ENCODE measurements around the gene XK. TPM values are rescaled to one million over a fixed set of nuclear protein-coding genes. Genes with fewer than 3 reads are reported as not detected.

The XK gene
- total and polyA plus RNA-seq, 10 of the 15 experiments (the other 5 are each of a cell fraction or from before 2014, with no cell fraction given), result not detected

DNA sequence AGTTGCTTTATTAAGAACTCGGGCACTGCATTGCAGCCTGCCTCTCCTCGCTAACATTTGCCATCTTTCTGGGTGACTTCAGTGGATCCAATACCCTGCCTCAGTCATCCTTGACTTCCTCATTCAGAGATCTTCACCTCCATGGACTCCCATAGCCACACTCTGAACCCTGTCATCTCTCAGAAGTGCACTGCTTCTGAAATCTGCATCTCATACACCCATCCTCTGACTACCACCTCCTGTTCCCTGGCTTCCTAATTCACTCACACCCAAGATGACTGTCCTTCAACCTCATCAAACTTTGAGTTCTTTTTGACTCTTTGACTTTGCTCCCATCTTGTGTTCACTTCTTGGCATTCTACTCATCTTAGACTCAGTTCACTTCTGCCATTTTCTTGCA lies 68.9 kb downstream of the XK start:
- peak overlapping the region; percentile 87 for H3K27ac ChIP-seq (ENCODE audit: control insufficient read depth, insufficient read depth)
- no peaks in the 10 kb centered on the region for H4K20me1 ChIP-seq (ENCODE audit: control insufficient read depth, insufficient read depth)
- FAIRE-seq (no peak), ATAC-seq (peak; percentile 50), DNase-seq (ENCODE audit: low read depth, low spot score) (no peak)
- H3K4me3 ChIP-seq, result peak overlapping the region; percentile 10; the same call in 1 of the 2 replicates
- no TSS peak for BruUV-seq (replicated peaks)
- no peaks in the 10 kb centered on the region for H3K36me3 ChIP-seq (ENCODE audit: control insufficient read depth in 2 of 2, insufficient read depth in 2 of 2, low read length in 1 of 2)
- H3K4me2 ChIP-seq (ENCODE audit: control insufficient read depth, insufficient read depth), result peak overlapping the region; percentile 31
- H3K9ac ChIP-seq (ENCODE audit: control insufficient read depth, insufficient read depth, low read length), result peak overlapping the region; percentile 52
- H3K4me1 ChIP-seq (ENCODE audit: control insufficient read depth, insufficient read depth, low read length), result peaks cover 32% of the 10 kb centered on the region
- SMC1A ChIA-PET (ENCODE audit: uncharacterized antibody, unreplicated experiment), result interaction anchor here (1.7 to 4.6 kb wide), 7 partner anchors 9 to 69 kb away, joined by 5 to 72 read pairs (median 17); partner anchors contain the start of gene CYBB
- no peaks in the 10 kb centered on the region for H3K27me3 ChIP-seq (replicated peaks in 1 of 2; ENCODE audit: control insufficient read depth in 2 of 2, insufficient read depth in 2 of 2, low read length in 1 of 2)
- RAD21 ChIA-PET (ENCODE audit: unreplicated experiment), result interaction anchor here (1.0 to 3.3 kb wide), 7 partner anchors 8 to 70 kb away, joined by 3 to 22 read pairs (median 4); partner anchors contain the start of gene CYBB
- POLR2A ChIA-PET, result interaction anchor here (1.0 to 2.6 kb wide), 3 partner anchors 8 to 31 kb away, joined by 3 to 13 read pairs (median 7); no protein-coding TSS in a partner anchor
- in situ Hi-C loops (cut with MboI), result no loop called here
- no peaks in the 10 kb centered on the region for H3K9me3 ChIP-seq (replicated peaks; ENCODE audit: control insufficient read depth, insufficient read depth, low read length)
- intact Hi-C loops (cut with micrococcal nuclease; ENCODE audit: unreplicated experiment), result loop anchor here (2.0 kb wide), 2 partner anchors 32 to 60 kb away; no protein-coding TSS in a partner anchor
- WGBS (ENCODE audit: insufficient coverage, insufficient replicate concordance, low lambda C conversion rate, missing lambda C conversion rate), result 24% methylated on average over 2 of the region's 2 CpGs
- CTCF ChIA-PET, result interaction anchor here (0.8 to 6.1 kb wide), 8 partner anchors 9 to 70 kb away, joined by 3 to 43 read pairs (median 6); no protein-coding TSS in a partner anchor
- no peak for TF ChIP-seq SREBF2 (IDR thresholded peaks at IDR 0.05; ENCODE audit: low read length)
- no peaks in the 10 kb centered on the region for H3K79me2 ChIP-seq (ENCODE audit: control insufficient read depth, insufficient read depth, low read length)
- no peak overlapping the region; the same call in 1 of the 2 replicates for H2AFZ ChIP-seq (ENCODE audit: control insufficient read depth, low read depth, low read length)

DNA sequence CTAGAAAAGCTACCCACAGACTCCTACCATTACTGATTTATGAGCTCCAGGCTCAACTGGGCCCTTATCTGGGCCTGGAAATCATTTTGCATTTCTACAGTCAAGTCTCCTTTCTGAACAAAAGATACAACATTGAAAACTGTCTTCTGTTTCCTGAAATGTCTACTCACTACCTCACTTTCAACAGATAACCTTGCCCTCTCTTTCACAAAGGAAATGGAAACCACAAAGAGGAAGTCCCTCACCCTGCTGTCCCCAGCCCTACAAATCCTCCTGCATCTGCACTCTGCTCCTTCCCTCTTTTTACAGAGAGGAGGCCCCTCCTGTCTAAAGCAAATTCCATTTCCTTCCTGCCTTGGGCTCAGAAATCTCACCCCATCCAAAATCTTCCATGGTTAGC lies 69.4 kb downstream of the XK start:
- Histone ChIP-seq H3K4me2 (ENCODE audit: control insufficient read depth, insufficient read depth) (peak overlapping the region; percentile 31), H2AFZ (ENCODE audit: control insufficient read depth, low read depth, low read length) (no peak overlapping the region), H3K9me3 (replicated peaks; ENCODE audit: control insufficient read depth, insufficient read depth, low read length) (no peaks in the 10 kb centered on the region), H3K4me1 (ENCODE audit: control insufficient read depth, insufficient read depth, low read length) (peaks cover 32% of the 10 kb centered on the region), H3K27me3 (replicated peaks in 1 of 2; ENCODE audit: control insufficient read depth in 2 of 2, insufficient read depth in 2 of 2, low read length in 1 of 2) (no peaks in the 10 kb centered on the region), H3K27ac (ENCODE audit: control insufficient read depth, insufficient read depth) (peak overlapping the region; percentile 87), H3K36me3 (ENCODE audit: control insufficient read depth in 2 of 2, insufficient read depth in 2 of 2, low read length in 1 of 2) (no peaks in the 10 kb centered on the region), H3K4me3 (peak overlapping the region; percentile 10; the same call in 1 of the 2 replicates), H3K79me2 (ENCODE audit: control insufficient read depth, insufficient read depth, low read length) (no peaks in the 10 kb centered on the region), H3K9ac (ENCODE audit: control insufficient read depth, insufficient read depth, low read length) (peak overlapping the region; percentile 52), H4K20me1 (ENCODE audit: control insufficient read depth, insufficient read depth) (no peaks in the 10 kb centered on the region)
- intact Hi-C loops (cut with micrococcal nuclease; ENCODE audit: unreplicated experiment), result loop anchor here (2.0 kb wide), 2 partner anchors 32 to 60 kb away; no protein-coding TSS in a partner anchor
- in situ Hi-C loops (cut with MboI), result no loop called here
- POLR2A ChIA-PET, result interaction anchor here (0.6 to 2.6 kb wide), 3 partner anchors 8 to 1048 kb away, joined by 3 to 13 read pairs (median 3); no protein-coding TSS in a partner anchor
- FAIRE-seq (peak; percentile 52), ATAC-seq (peak; percentile 92), DNase-seq (ENCODE audit: low read depth, low spot score) (peak; percentile 67)
- no TSS peak for BruUV-seq (replicated peaks)
- SMC1A ChIA-PET (ENCODE audit: uncharacterized antibody, unreplicated experiment), result interaction anchor here (0.7 to 4.6 kb wide), 7 partner anchors 9 to 69 kb away, joined by 3 to 72 read pairs (median 17); partner anchors contain the start of gene CYBB
- RAD21 ChIA-PET (ENCODE audit: unreplicated experiment), result interaction anchor here (1.0 to 3.3 kb wide), 9 partner anchors 9 to 70 kb away, joined by 3 to 22 read pairs (median 4); partner anchors contain the start of gene CYBB
- CTCF ChIA-PET, result interaction anchor here (0.8 to 6.1 kb wide), 7 partner anchors 9 to 60 kb away, joined by 3 to 43 read pairs (median 6); no protein-coding TSS in a partner anchor
- TF ChIP-seq ZBED1 (IDR thresholded peaks at IDR 0.05; ENCODE audit: borderline replicate concordance), result no peak
- peak in 1 of 2 experiments; percentile 97; a peak in 2 of 4 replicates for TF ChIP-seq ETV6 (conservative IDR thresholded peaks at IDR 0.05 in 1 of 2, IDR thresholded peaks at IDR 0.05 in 1 of 2; ENCODE audit: borderline replicate concordance in 1 of 2, low read depth in 1 of 2)
- 0 out of 2 replicates have a peak, but pooled peaks have one; percentile 27 for TF ChIP-seq CREM (IDR thresholded peaks at IDR 0.05; ENCODE audit: low read depth)
- peak; percentile 82 for TF ChIP-seq IKZF1 (conservative IDR thresholded peaks at IDR 0.05)
- peak; percentile 69 for TF ChIP-seq ATF7 (IDR thresholded peaks at IDR 0.05; ENCODE audit: low read depth)
- no peak for TF ChIP-seq PAX5 (IDR thresholded peaks at IDR 0.05; ENCODE audit: borderline replicate concordance, low read depth, low read length)
- TF ChIP-seq POLR2AphosphoS5 (IDR thresholded peaks at IDR 0.05; ENCODE audit: low read length), result no peak
- TF ChIP-seq BACH1 (IDR thresholded peaks at IDR 0.05; ENCODE audit: borderline replicate concordance), result no peak
- TF ChIP-seq GABPA (IDR thresholded peaks at IDR 0.05; ENCODE audit: low read depth), result peak; percentile 44; the same call in 1 of the 2 replicates
- TF ChIP-seq NFIC (IDR thresholded peaks at IDR 0.05; ENCODE audit: low read depth, low read length), result peak; percentile 72; the same call in 1 of the 2 replicates
- no peak for TF ChIP-seq RB1 (IDR thresholded peaks at IDR 0.05; ENCODE audit: borderline replicate concordance)
- TF ChIP-seq SP1 (IDR thresholded peaks at IDR 0.05; ENCODE audit: low read depth, low read length), result peak; percentile 38
- TF ChIP-seq IRF4 (IDR thresholded peaks at IDR 0.05; ENCODE audit: low read depth, low read length), result peak; percentile 63; the same call in 1 of the 2 replicates
- no peak for TF ChIP-seq HDGF (IDR thresholded peaks at IDR 0.05)
- TF ChIP-seq SPI1 (IDR thresholded peaks at IDR 0.05; ENCODE audit: borderline replicate concordance, insufficient read depth, low read depth, low read length), result peak; percentile 95
- TF ChIP-seq EP300 (IDR thresholded peaks at IDR 0.05; ENCODE audit: borderline replicate concordance in 1 of 2, control insufficient read depth in 1 of 2, low read depth in 2 of 2, low read length in 2 of 2), result peak in 1 of 2 experiments; percentile 57; a peak in 1 of 4 replicates
- no peak for TF ChIP-seq EZH2 (IDR thresholded peaks at IDR 0.05; ENCODE audit: borderline replicate concordance, control insufficient read depth, low read depth, low read length)
- peak; percentile 77 for TF ChIP-seq EED (IDR thresholded peaks at IDR 0.05; ENCODE audit: low read depth)
